UCSD-AML1 (cell line): Measurements from ENCODE around the gene KRTAP27-1.

Source experiments
- DNase-seq: peaks from one replicate; lab custom pipeline; 2025; ENCODE audit not compliant: unreplicated experiment; lab: John Stamatoyannopoulos, UW

KRTAP27-1 gene, protein sequence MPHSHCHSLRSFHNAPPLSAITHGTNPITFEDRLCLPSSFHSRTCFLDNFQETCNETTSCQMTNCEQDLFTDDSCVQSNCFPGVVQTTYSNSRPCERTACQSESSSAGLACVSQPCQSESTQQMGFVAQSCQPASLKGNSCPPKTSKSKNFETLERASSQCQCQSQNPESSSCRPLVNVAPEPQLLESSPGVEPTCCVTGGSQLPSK

GRCh38 chr21:30337276-30337744, at the start of gene KRTAP27-1:
Gene KRTAP27-1, minus strand, starts transcription at chr21:30337694. Its CDS starts 26 bp downstream, at chr21:30337668.
- no peak for DNase-seq

GRCh38 chr21:30382201-30382600, 44.7 kb upstream of the KRTAP27-1 start:
- no peak for DNase-seq

DNA sequence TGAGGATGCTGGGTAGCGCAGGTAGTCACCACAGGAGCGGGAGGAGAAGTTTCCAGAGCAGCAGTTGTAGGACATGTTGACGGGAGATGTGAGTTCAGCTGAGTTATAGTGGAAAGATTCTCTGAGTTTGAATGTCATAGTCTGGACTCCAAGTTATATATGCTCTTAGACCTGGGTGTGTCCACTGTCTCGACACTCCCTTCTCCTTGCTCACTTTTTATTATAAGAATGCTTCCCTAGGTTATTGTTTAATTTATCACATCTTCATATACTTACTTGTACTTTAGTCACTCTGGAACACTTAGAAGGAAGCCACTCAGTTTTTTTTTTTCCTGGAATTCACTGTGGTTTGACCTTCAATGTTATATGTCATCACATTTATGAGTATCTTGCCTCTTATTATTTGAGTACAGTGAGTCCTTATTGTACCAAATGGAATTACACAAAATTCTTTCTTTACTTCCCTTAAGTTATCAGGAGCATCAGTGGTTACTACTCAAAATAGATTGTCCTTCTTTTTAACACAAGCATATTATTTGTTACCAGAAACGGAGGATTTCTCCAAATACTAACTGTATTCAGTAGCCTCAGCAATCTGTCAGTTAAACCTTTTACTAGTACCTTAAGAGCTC, 34.8 kb upstream of the KRTAP27-1 start, which contains the start of gene KRTAP13-2:
KRTAP13-2 (minus strand) TSS at position 133 of the 632 bp plus-strand sequence; CDS start at position 75, 58 bp downstream.
- no peak for DNase-seq

- DNase-seq = no peak
These were observed 18.4 kb upstream of the KRTAP27-1 start for GRCh38 chr21:30355906-30356305.

DNA sequence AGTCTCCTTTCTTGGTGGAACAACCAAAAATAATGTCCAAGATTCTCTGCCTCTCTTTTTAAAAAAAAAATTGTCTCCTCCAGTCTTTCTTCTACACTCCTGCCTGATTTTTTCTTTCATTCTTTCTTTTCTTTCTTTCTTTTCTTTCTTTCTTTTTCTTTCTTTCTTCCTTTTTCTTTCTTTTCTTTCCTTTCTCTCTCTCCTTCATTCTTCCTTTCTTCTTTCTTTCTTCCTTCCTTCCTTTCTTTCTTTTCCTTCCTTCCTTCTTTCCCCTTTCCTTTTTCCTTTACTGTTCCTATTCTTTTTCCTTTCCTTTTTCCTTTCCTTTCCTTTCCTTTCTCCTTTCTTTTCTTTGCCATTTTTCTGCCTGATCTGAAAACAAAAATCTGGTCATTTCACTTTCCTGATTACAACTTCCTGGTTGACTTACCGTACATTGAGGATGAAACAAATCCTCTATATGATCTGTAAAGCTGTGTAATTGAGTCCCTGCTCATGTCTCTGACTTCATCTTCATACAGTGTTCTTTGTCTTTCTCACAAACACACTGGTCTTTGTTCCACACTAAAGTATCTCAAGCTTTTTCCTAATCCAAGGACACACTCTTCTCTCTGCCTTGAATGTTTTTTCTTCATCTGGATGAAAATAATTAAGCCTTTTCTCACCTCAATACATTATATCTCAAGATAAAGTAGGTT, 17.0 kb upstream of the KRTAP27-1 start:
- no peak for DNase-seq

- DNase-seq = no peak
These were observed 14.0 kb upstream of the KRTAP27-1 start for GRCh38 chr21:30351534-30351933.

GRCh38 chr21:30349572-30349971, 12.1 kb upstream of the KRTAP27-1 start:
- DNase-seq = no peak

- no peak for DNase-seq
These were observed 11.0 kb upstream of the KRTAP27-1 start, which contains the start of gene KRTAP23-1 for GRCh38 chr21:30348506-30348905. Gene KRTAP23-1, minus strand, starts transcription at chr21:30348606. Its CDS starts 0 bp downstream, at chr21:30348606.

- DNase-seq = no peak
These were observed 7.5 kb upstream of the KRTAP27-1 start for GRCh38 chr21:30345014-30345413.

GRCh38 chr21:30340714-30341573, 3.5 kb upstream of the KRTAP27-1 start:
- DNase-seq = peak; percentile 5

DNA sequence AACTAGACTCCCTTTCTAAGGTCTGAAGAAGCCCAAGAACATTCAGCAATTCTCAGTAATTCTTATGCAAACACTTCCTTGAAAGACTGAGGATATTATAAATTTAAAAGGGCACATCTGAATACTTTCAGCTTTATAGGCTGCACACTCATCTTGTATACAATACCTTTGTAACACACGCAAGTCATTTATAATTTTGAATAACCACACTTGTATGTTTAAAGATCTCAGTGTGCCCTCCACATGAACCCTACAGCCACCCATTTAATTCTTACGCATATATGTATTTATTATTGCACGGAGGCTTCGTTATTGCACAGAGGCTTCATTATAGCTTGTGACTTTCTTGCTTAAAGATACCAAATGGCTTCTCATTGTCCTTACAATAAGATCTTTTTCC, 1.2 kb upstream of the KRTAP27-1 start:
- no peak for DNase-seq

DNA sequence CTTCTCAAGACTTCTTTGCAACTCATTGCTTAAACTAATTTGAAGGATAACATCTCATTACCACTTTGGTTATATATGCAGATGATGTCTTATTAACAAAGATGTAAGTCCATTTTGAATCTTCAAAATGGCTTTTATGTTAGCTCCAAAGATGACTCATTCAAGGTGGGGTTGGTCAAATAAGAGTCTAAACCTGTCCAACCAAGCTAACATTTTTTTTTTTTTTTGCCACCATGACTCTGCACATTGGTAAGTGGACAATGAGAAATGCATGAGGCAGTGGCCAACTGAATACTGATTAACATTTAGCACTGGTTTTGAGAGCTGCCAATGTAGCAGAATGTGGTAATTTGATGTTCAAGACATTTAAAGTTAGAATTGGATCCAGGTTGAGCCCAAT, 278 bp upstream of the KRTAP27-1 start:
- DNase-seq = no peak

DNA sequence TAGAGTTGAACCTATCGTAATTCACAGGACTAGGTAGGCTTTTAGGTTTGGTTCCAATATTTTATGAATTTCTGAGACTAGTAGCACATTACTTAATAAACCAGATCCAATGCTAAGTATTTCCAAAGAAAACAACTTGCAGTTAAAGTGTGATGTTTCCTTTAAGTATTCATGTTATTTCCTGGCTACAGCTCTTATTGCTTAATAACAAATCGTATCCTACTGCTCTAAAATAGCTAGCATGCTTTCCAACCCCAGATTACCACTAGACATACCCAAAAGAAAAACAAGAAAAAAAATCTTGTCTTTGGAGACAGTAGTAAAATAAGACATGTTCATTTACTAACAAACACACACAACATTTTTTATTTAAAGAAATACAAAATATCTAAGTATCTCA, 898 bp downstream of the KRTAP27-1 start:
- DNase-seq = no peak

- no peak for DNase-seq
These were observed 3.8 kb downstream of the KRTAP27-1 start for GRCh38 chr21:30333736-30334135.

GRCh38 chr21:30332681-30333080, 4.8 kb downstream of the KRTAP27-1 start:
- DNase-seq = no peak

DNA sequence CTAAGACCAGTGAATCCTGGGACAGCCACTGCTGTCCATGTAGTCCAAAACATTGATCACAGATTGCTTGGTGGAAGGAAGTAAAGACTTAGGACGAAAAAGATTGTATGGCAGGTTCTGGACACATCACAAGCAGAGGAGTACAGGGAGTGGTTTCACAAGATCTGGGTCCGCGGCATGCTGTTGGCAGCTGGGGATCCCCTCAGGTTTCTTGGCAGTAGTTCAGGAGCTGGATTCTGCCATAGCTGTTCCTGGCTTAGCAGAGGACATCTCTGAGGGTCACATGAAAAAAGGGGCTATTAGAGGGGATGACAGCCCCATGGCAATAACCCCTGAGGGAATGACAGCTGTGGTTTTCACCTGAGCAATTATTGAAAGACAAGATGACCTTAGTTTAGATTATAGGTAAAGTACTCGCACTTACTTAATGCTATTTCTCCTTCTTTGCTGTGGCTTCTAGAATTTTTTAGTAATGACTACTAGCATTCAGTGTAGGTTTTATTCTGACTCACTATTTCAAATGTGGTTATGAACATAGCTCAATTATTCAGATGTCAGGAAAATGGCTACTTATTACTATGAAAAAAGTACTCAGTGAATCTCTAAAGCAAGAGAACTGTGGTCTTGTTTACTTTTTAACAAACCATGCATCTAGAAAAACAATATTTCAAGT, 8.2 kb downstream of the KRTAP27-1 start:
- DNase-seq = no peak

GRCh38 chr21:30326390-30326789, 11.1 kb downstream of the KRTAP27-1 start:
- no peak for DNase-seq

- no peak for DNase-seq
These were observed 17.3 kb downstream of the KRTAP27-1 start, which contains the start of gene KRTAP26-1 for GRCh38 chr21:30320215-30320614. Gene KRTAP26-1, minus strand, starts transcription at chr21:30320315. Its CDS starts 280 bp downstream, at chr21:30320035.

GRCh38 chr21:30315701-30316100, 21.8 kb downstream of the KRTAP27-1 start:
- DNase-seq = no peak

DNA sequence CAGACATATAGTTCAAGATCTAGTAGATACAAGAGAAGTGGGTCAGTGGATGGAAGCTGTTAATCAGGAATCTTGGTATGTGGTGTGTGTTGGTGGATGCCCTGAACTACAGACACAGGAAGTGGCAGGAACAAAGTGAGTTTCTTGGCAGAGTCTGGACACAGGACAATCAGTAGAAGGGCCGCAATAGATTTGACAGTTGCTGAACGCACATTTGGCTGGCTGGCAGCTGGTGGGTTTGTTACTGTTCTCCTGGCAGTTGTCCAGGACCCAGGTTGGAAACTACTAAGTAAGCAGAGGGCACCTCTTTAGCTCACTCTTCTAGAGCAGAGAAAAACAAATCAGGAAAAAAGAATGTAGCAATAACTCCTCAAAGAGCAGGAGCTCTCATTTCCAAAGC, 30.6 kb downstream of the KRTAP27-1 start:
- no peak for DNase-seq
